A549 treated with AZD9567 at 1 μM for 4 hours (cell line): Measurements from ENCODE around the gene ORMDL3. TPM values are rescaled to one million over a fixed set of nuclear protein-coding genes. Genes with fewer than 3 reads are reported as not detected.

ENCODE experiments used
- total RNA-seq: library from RNA; stranded (reverse); fragments of 200-300 nt; extraction: Qiagen RNA extraction; gene quantifications from 5 replicates; pipeline ENCODE4 v1.2.3, GENCODE V29; 2022; ENCODE audit not compliant: insufficient read depth

Gene ORMDL3, protein sequence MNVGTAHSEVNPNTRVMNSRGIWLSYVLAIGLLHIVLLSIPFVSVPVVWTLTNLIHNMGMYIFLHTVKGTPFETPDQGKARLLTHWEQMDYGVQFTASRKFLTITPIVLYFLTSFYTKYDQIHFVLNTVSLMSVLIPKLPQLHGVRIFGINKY
- 34.4 to 45.1 TPM (median 43.1 TPM) in 5 replicates for total RNA-seq

DNA sequence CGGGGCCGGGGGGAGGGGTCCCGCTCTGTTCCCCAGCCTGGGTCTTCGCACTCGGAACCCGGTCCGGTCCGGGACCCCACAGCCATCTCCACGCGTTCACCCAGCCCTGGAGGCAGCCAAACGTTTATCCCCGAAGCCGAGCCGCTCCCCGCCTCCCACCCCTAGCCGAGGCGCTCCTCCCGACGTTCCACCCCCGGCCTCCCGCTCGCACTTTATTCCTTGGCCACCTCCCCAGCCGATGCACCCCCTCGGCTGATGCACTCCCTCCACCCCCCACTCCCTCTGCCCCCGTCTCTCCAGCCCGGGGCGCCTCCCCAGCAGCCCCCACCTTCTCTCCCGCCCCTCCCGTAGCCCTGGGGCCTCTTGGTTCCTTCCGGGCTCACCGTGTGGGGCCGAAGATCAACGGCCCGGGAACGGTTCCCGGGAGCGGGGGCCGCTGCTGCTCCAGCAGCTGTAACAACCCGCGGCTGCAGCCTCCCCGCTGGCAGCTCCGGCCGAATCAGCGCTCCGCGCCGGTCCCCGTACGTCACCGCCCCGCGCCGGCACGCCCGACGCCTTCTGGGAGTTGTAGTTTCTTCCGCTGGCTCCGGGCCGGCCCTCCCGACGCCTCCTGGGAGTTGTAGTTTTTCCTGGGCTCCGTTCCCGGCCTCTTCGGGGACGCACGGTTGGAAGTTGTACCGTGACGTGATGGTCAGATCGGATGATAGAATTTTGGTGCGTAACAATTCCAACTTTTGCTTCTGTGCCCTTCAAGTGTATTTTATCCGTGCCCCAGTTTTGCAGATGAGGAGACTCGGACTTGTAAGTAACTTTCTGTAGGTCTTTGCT lies at the start of gene ORMDL3, which contains the start of gene LRRC3C:
Gene ORMDL3, minus strand, starts transcription at position 501 of the 828 bp plus-strand sequence. CDS start 3,398 bp downstream, outside the sequence.
Gene LRRC3C, plus strand, starts transcription at position 632 of the 828 bp plus-strand sequence. CDS start 13,792 bp downstream, outside the sequence.

DNA sequence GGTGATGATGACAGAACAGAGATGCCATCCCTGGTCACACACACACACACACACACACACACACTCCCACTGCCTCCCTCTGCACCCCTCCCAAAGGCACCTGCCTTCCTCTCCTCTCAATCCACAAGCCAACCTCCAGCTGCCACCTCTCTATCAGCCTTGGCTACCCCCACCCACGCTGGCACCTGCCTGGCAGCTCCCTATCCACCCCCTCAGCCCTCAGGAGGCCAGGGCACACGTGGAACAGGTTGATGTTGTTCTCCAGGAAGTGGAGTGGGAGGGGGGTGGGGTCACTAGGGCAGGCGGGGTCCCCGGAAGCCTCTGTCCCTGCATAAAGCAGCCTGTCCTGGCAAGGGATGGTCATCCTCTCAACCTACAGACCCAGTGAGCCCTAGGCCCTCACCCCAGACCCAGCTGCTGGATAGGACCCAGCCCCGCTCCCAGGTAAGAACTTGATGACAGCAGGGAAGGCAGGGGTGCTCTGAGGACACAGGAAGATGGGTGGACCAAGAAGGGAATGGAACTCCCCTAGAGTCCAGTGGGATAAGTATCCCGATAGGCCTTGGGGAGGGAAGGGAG lies 35.3 kb upstream of the ORMDL3 start, which contains the start of gene GSDMA:
Gene GSDMA, plus strand, starts transcription at position 363 of the 579 bp plus-strand sequence. CDS start 2,684 bp downstream, outside the sequence.

Other genes starting within 250 kb of the ORMDL3 start
- 7.5 to 9.6 TPM (median 8.1 TPM) in 5 replicates for gene PGAP3, start 239.5 kb downstream of the ORMDL3 start, total RNA-seq
- gene ERBB2, start 227.5 kb downstream of the ORMDL3 start, total RNA-seq, result 30.5 to 37.4 TPM (median 34.2 TPM) in 5 replicates
- gene MIEN1, start 197.1 kb downstream of the ORMDL3 start, total RNA-seq, result 77.1 to 100 TPM (median 93.0 TPM) in 5 replicates
- 2.3 to 4.8 TPM (median 3.2 TPM) in 5 replicates for gene GRB7, start 189.7 kb downstream of the ORMDL3 start, total RNA-seq
- not detected in 5 replicates for gene IKZF3, start 63.3 kb downstream of the ORMDL3 start, total RNA-seq
- not detected in 5 replicates for gene ZPBP2, start 59.4 kb downstream of the ORMDL3 start, total RNA-seq
- gene GSDMB, start 9.0 kb downstream of the ORMDL3 start, total RNA-seq, result 2.2 to 2.6 TPM (median 2.3 TPM) in 5 replicates
- not detected in 5 replicates for gene LRRC3C, start 131 bp upstream of the ORMDL3 start, total RNA-seq
- gene GSDMA, start 35.4 kb upstream of the ORMDL3 start, total RNA-seq, result not detected in 5 replicates
- gene PSMD3, start 53.2 kb upstream of the ORMDL3 start, total RNA-seq, result 170 to 185 TPM (median 176 TPM) in 5 replicates
- gene CSF3, start 87.8 kb upstream of the ORMDL3 start, total RNA-seq, result 0.26 to 0.56 TPM (median 0.43 TPM) in 4 of 5 replicates, not detected in the other
- gene MED24, start 126.8 kb upstream of the ORMDL3 start, total RNA-seq, result 47.9 to 56.6 TPM (median 52.6 TPM) in 5 replicates
- 16.7 to 23.1 TPM (median 21.9 TPM) in 5 replicates for gene THRA, start 135.4 kb upstream of the ORMDL3 start, total RNA-seq
- gene NR1D1, start 173.0 kb upstream of the ORMDL3 start, total RNA-seq, result 7.6 to 10.0 TPM (median 8.9 TPM) in 5 replicates
- gene MSL1, start 194.4 kb upstream of the ORMDL3 start, total RNA-seq, result 51.6 to 59.8 TPM (median 59.0 TPM) in 5 replicates
- gene CASC3, start 212.9 kb upstream of the ORMDL3 start, total RNA-seq, result 47.1 to 48.2 TPM (median 47.7 TPM) in 5 replicates
- gene RAPGEFL1, start 249.9 kb upstream of the ORMDL3 start, total RNA-seq, result 3.7 to 4.6 TPM (median 3.7 TPM) in 5 replicates